Measurements from ENCODE around the gene XAGE1B. TPM values are rescaled to one million over a fixed set of nuclear protein-coding genes. Genes with fewer than 3 reads are reported as not detected.
"Not testable (repeated sequence)": the region's sequence is repeated elsewhere in the genome, so short reads cannot be mapped to it uniquely, and the experiment has no call there.

XAGE1B gene, protein sequence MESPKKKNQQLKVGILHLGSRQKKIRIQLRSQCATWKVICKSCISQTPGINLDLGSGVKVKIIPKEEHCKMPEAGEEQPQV
- 41.7 and 54.6 TPM in 2 replicates for polyA plus RNA-seq (2011; rRNA removed)
- polyA plus RNA-seq (2012; cell fraction: cytosol; rRNA removed) = 92.3 and 136 TPM in 2 replicates
- polyA plus RNA-seq (2012; cell fraction: nucleus; rRNA removed) = 35.0 and 47.7 TPM in 2 replicates
- polyA plus RNA-seq (2017; fragmentation: RNase III; extraction: RNeasy Plus Mini Kit Qiagen cat#74134 plus additional on column Dnase treatment) = 179 to 216 TPM (median 194 TPM) in 3 replicates
- 20.1 and 24.8 TPM in 2 replicates for polyA minus RNA-seq (2011; rRNA and poly(A)+ RNA removed)

GRCh38 chrX:52516987-52517325 lies at the start of gene XAGE1B:
XAGE1B (minus strand) TSS chrX:52517063; CDS start chrX:52515527, 1,536 bp downstream.
- WGBS (ENCODE audit: missing lambda C conversion rate) = no CpG with 5 or more reads among the region's 18 CpGs
- POLR2A ChIA-PET, FAIRE-seq: not testable (repeated sequence)

GRCh38 chrX:52563105-52563504 lies 46.2 kb upstream of the XAGE1B start:
- no peaks in the 10 kb centered on the region for H3K9me3 ChIP-seq
- no peak overlapping the region for H3K4me3 ChIP-seq
- H3K4me1 ChIP-seq = no peaks in the 10 kb centered on the region
- POLR2A ChIA-PET = no interaction called here
- DNase-seq (ENCODE audit: low read depth in 1 of 2, low spot score in 1 of 2) (no peak), ATAC-seq (no peak), FAIRE-seq (no peak)
- TF ChIP-seq, protein P1, sequence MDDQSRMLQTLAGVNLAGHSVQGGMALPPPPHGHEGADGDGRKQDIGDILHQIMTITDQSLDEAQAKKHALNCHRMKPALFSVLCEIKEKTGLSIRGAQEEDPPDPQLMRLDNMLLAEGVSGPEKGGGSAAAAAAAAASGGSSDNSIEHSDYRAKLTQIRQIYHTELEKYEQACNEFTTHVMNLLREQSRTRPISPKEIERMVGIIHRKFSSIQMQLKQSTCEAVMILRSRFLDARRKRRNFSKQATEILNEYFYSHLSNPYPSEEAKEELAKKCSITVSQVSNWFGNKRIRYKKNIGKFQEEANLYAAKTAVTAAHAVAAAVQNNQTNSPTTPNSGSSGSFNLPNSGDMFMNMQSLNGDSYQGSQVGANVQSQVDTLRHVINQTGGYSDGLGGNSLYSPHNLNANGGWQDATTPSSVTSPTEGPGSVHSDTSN (IDR thresholded peaks at IDR 0.05) = no peak
- CTCF ChIA-PET = no interaction called here
- H3K4me2 ChIP-seq = no peak overlapping the region
- H3K27ac ChIP-seq = no peak overlapping the region
- 31% methylated on average over 4 of the region's 10 CpGs for WGBS (ENCODE audit: missing lambda C conversion rate)

More at GRCh38 chrX:52516987-52517325, at the start of gene XAGE1B:
- H3K4me3 ChIP-seq; DNase-seq (ENCODE audit: low read depth in 1 of 2, low spot score in 1 of 2); H3K27ac ChIP-seq; H3K9me3 ChIP-seq; CTCF ChIA-PET; H3K4me1 ChIP-seq; H3K4me2 ChIP-seq: not testable (repeated sequence)
- ATAC-seq = peak; percentile 80 to 93

DNA sequence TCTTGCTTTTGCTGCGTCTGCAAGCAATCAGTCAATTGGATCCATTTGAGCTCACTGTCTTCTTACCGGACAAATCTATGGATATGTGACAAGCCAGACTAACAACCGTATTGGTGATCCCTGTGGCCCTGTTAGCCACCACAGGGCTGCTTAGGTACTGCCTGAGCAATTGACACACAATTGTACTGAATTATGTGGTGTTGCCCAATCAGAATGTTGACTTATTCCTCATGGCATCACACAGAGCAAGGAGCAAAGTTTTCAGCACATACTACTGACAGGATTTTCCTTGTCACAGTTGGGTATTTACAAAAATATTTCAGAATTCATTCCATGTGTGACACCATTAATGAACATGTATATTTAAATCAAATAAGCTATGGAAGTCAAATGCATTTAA lies 41.3 kb upstream of the XAGE1B start:
- TF ChIP-seq MAFK (IDR thresholded peaks at IDR 0.05; ENCODE audit: partially characterized antibody) = no peak
- TF ChIP-seq EHF (CRISPR knock-in tag; IDR thresholded peaks at IDR 0.05) = no peak
- TF ChIP-seq MYC (IDR thresholded peaks at IDR 0.05; ENCODE audit: borderline replicate concordance, low read length) = no peak
- TF ChIP-seq KDM1A (IDR thresholded peaks at IDR 0.05; ENCODE audit: low read depth) = no peak
- no peak for TF ChIP-seq CBX8 (IDR thresholded peaks at IDR 0.05)
- no peak for TF ChIP-seq JUN (IDR thresholded peaks at IDR 0.05)
- TF ChIP-seq RAD21 (conservative IDR thresholded peaks at IDR 0.05 in 1 of 2, IDR thresholded peaks at IDR 0.05 in 1 of 2) = no peak
- TF ChIP-seq CTCF (IDR thresholded peaks at IDR 0.05) = no peak
- TF ChIP-seq GATA3 (IDR thresholded peaks at IDR 0.05; ENCODE audit: borderline replicate concordance) = no peak
- TF ChIP-seq NR3C1 (IDR thresholded peaks at IDR 0.05) = no peak
- TF ChIP-seq NPAS2 (CRISPR knock-in tag; IDR thresholded peaks at IDR 0.05; ENCODE audit: borderline replicate concordance) = no peak
- TF ChIP-seq CHD2 (IDR thresholded peaks at IDR 0.05; ENCODE audit: low read length, partially characterized antibody) = no peak
- TF ChIP-seq, protein P1 (IDR thresholded peaks at IDR 0.05) = no peak
- no peak for TF ChIP-seq EP300 (IDR thresholded peaks at IDR 0.05)
- TF ChIP-seq HOXB5 (CRISPR knock-in tag; IDR thresholded peaks at IDR 0.05) = no peak
- TF ChIP-seq ZFP36 (IDR thresholded peaks at IDR 0.05; ENCODE audit: borderline replicate concordance, partially characterized antibody) = no peak
- no peak for TF ChIP-seq POLR2AphosphoS2 (conservative IDR thresholded peaks at IDR 0.05; ENCODE audit: low read length)
- TF ChIP-seq FOXS1 (CRISPR knock-in tag; IDR thresholded peaks at IDR 0.05) = no peak
- TF ChIP-seq CEBPB (IDR thresholded peaks at IDR 0.05) = no peak
- TF ChIP-seq HOXB13 (CRISPR knock-in tag; IDR thresholded peaks at IDR 0.05; ENCODE audit: low read depth) = no peak
- POLR2A ChIA-PET = no interaction called here
- no peak for FAIRE-seq
- no peak overlapping the region for H3K4me2 ChIP-seq
- H3K4me1 ChIP-seq = no peaks in the 10 kb centered on the region
- WGBS (ENCODE audit: missing lambda C conversion rate) = 20% methylated on average over 2 of the region's 3 CpGs
- H3K4me3 ChIP-seq = no peak overlapping the region
- DNase-seq (ENCODE audit: low read depth in 1 of 2, low spot score in 1 of 2) = no peak
- ATAC-seq = no peak
- CTCF ChIA-PET = no interaction called here
- no peak overlapping the region for H3K27ac ChIP-seq
- H3K9me3 ChIP-seq = no peaks in the 10 kb centered on the region

Data from A549 (cell line).